Liver (tissue), 9 donors: Measurements from ENCODE around the gene PARN. TPM values are rescaled to one million over a fixed set of nuclear protein-coding genes. Genes with fewer than 3 reads are reported as not detected.
"Not testable (repeated sequence)": the region's sequence is repeated elsewhere in the genome, so short reads cannot be mapped to it uniquely, and the experiment has no call there.

Source experiments
- DNase-seq: peaks from one replicate; pipeline ENCODE4 v3.0.0-alpha.2; 2017; ENCODE audit warnings: low spot score
- H3K27ac ChIP-seq, 2 donors: one replicate each; pipeline ENCODE4 v1.7.0; 2013; ENCODE audit warnings: inconsistent platforms in 2 of 2, low read length in 2 of 2, control low read depth in 1 of 2, low read depth in 1 of 2, mild to moderate bottlenecking in 1 of 2
- H3K27me3 ChIP-seq, 4 donors: one replicate each; pipeline versions ENCODE4 v1.6.1 to v1.7.0; 2013; ENCODE audit warnings: low read length in 3 of 4, inconsistent platforms in 1 of 4, mild to moderate bottlenecking in 1 of 4, moderate library complexity in 1 of 4; ENCODE audit not compliant: control insufficient read depth in 4 of 4, insufficient read depth in 4 of 4
- H3K36me3 ChIP-seq, 4 donors: one replicate each; pipeline versions ENCODE4 v1.6.1 to v1.7.0; 2013; ENCODE audit warnings: low read length in 3 of 4, mild to moderate bottlenecking in 3 of 4, low read depth in 1 of 4, moderate library complexity in 1 of 4; ENCODE audit not compliant: control insufficient read depth in 4 of 4, insufficient read depth in 3 of 4
- H3K4me1 ChIP-seq, 4 donors: one replicate each; pipeline versions ENCODE4 v1.6.1 to v1.7.0; 2013; ENCODE audit warnings: low read length in 3 of 4, mild to moderate bottlenecking in 3 of 4, moderate library complexity in 1 of 4; ENCODE audit not compliant: control insufficient read depth in 4 of 4, insufficient read depth in 4 of 4
- H3K4me3 ChIP-seq, 3 donors: one replicate each; pipeline versions ENCODE4 v1.6.1 to v1.7.0; 2013; ENCODE audit warnings: low read length in 3 of 3, control low read depth in 1 of 3, low read depth in 1 of 3, mild to moderate bottlenecking in 1 of 3
- H3K9ac ChIP-seq, 2 donors: one replicate each; pipeline ENCODE4 v1.7.0; 2013; ENCODE audit warnings: low read length in 2 of 2, mild to moderate bottlenecking in 2 of 2, moderate library complexity in 2 of 2, control low read depth in 1 of 2, low read depth in 1 of 2
- H3K9me3 ChIP-seq, 4 donors: one replicate each; pipeline versions ENCODE4 v1.6.1 to v1.7.0; 2013; ENCODE audit warnings: low read length in 3 of 4; ENCODE audit not compliant: control insufficient read depth in 4 of 4
- EGR1 ChIP-seq, 2 donors: IDR thresholded peaks; 2 replicates each; pipeline ENCODE4 v1.6.1; 2016 to 2018; ENCODE audit warnings: antibody characterized with exemption in 2 of 2, low read depth in 2 of 2
- FOXA1 ChIP-seq: IDR thresholded peaks from 2 replicates; pipeline ENCODE4 v1.6.1; 2016; ENCODE audit warnings: antibody characterized with exemption
- FOXA2 ChIP-seq: IDR thresholded peaks from 2 replicates; pipeline ENCODE4 v1.6.1; 2016; ENCODE audit warnings: antibody characterized with exemption
- GABPA ChIP-seq, 2 donors: IDR thresholded peaks in 1 of 2; conservative IDR thresholded peaks in 1 of 2; 2 replicates each; pipeline ENCODE4 v1.6.1; 2016; ENCODE audit warnings: antibody characterized with exemption in 2 of 2, mild to moderate bottlenecking in 1 of 2, moderate library complexity in 1 of 2
- HNF4A ChIP-seq, 2 donors: conservative IDR thresholded peaks; 2 replicates each; pipeline ENCODE4 v1.6.1; 2016; ENCODE audit warnings: antibody characterized with exemption in 2 of 2, mild to moderate bottlenecking in 2 of 2
- NR2F2 ChIP-seq: IDR thresholded peaks from 2 replicates; pipeline ENCODE4 v1.6.1; 2016; ENCODE audit warnings: antibody characterized with exemption
- RAD21 ChIP-seq, 2 donors: IDR thresholded peaks; 2 replicates each; pipeline ENCODE4 v1.6.1; 2016; ENCODE audit warnings: antibody characterized with exemption in 2 of 2, mild to moderate bottlenecking in 2 of 2
- RXRA ChIP-seq, 2 donors: IDR thresholded peaks; 2 replicates each; pipeline ENCODE4 v1.6.1; 2017 to 2018; ENCODE audit warnings: antibody characterized with exemption in 2 of 2, mild to moderate bottlenecking in 1 of 2
- TAF1 ChIP-seq: conservative IDR thresholded peaks from 2 replicates; pipeline ENCODE4 v1.6.1; 2016; ENCODE audit warnings: antibody characterized with exemption, mild to moderate bottlenecking
- YY1 ChIP-seq: IDR thresholded peaks from 2 replicates; pipeline ENCODE4 v1.6.1; 2016; ENCODE audit warnings: antibody characterized with exemption, mild to moderate bottlenecking
- WGBS: extraction: QIAGEN DNeasy Blood & Tissue Kit; methylation state at CpG from one replicate; pipeline ENCODE4 v1.1.7; 2013; 5-methylcytosine and 5-hydroxymethylcytosine counted together
- polyA plus RNA-seq, 2 donors: library from polyadenylated mRNA; stranded (reverse) in 1 of 2; unstranded in 1 of 2; fragments of 200-250 nt in 1 of 2; fragments of >200 nt in 1 of 2; fragmentation: Nextera tagmentation in 1 of 2; extraction: Ambion mirVana in 1 of 2; gene quantifications; one replicate each; pipeline versions ENCODE4 v1.2.1 to v1.2.3, GENCODE V29; 2013 to 2015
- total RNA-seq, 2 donors: library from RNA; depleted of rRNA; stranded (reverse); fragments of >200 nt; gene quantifications; one replicate each; pipeline ENCODE4 v1.2.3, GENCODE V29; 2014
- TF ChIP-seq, protein P1 (sequence below): IDR thresholded peaks from 2 replicates; pipeline ENCODE4 v1.6.1; 2016; ENCODE audit warnings: antibody characterized with exemption
- TF ChIP-seq, protein P2 (sequence below): IDR thresholded peaks from 2 replicates; pipeline ENCODE4 v1.6.1; 2016; ENCODE audit warnings: antibody characterized with exemption
- TF ChIP-seq, protein P3 (sequence below): IDR thresholded peaks from 2 replicates; pipeline ENCODE4 v1.6.1; 2016; ENCODE audit warnings: antibody characterized with exemption, mild to moderate bottlenecking
- TF ChIP-seq, protein P4 (sequence below): IDR thresholded peaks from 2 replicates; pipeline ENCODE4 v1.6.1; 2016; ENCODE audit warnings: antibody characterized with exemption
- donor health status: healthy.
- donor health status: healthy.
- donor health status: healthy.
- donor health status: healthy.
- donor health status: healthy.

PARN gene
- total and polyA plus RNA-seq, 4 donors: 7.9 to 19.7 (median 9.7) TPM

DNA sequence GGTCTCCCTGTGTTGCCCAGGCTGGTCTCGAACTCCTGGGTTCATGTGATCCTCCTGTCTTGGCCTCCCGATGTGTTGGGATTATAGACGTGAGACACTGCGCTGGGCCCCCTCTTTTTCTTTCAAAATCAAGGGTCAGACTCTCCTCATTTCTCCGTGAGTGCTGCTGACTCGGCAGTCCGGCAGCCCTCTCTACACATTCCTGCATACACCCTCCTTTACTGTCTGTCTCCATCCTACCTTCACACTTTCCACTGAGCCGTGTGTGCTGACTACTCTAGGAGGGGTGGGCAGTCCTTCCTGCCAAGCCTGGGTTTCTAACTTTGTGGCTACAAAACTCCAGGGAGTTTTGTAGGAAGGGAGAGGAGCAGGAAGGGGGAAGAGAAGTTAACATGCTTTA lies 195.2 kb downstream of the PARN start:
- H3K36me3 ChIP-seq: peaks cover 0 to 6% (median 2%) of the 10 kb centered on the region in 4 donors
- H3K4me1 ChIP-seq: no peaks in the 10 kb centered on the region
- no peaks in the 10 kb centered on the region for H3K27me3 ChIP-seq
- DNase-seq: no peak
- no peaks in the 10 kb centered on the region for H3K9me3 ChIP-seq
- no peak overlapping the region for H3K4me3 ChIP-seq
- H3K9ac ChIP-seq: no peak overlapping the region
- 94% methylated on average over 8 of the region's 8 CpGs for WGBS
- no peak overlapping the region for H3K27ac ChIP-seq
- TF ChIP-seq, protein P1, sequence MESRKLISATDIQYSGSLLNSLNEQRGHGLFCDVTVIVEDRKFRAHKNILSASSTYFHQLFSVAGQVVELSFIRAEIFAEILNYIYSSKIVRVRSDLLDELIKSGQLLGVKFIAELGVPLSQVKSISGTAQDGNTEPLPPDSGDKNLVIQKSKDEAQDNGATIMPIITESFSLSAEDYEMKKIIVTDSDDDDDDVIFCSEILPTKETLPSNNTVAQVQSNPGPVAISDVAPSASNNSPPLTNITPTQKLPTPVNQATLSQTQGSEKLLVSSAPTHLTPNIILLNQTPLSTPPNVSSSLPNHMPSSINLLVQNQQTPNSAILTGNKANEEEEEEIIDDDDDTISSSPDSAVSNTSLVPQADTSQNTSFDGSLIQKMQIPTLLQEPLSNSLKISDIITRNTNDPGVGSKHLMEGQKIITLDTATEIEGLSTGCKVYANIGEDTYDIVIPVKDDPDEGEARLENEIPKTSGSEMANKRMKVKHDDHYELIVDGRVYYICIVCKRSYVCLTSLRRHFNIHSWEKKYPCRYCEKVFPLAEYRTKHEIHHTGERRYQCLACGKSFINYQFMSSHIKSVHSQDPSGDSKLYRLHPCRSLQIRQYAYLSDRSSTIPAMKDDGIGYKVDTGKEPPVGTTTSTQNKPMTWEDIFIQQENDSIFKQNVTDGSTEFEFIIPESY: no peak
- TF ChIP-seq, protein P2, sequence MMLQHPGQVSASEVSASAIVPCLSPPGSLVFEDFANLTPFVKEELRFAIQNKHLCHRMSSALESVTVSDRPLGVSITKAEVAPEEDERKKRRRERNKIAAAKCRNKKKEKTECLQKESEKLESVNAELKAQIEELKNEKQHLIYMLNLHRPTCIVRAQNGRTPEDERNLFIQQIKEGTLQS: no peak
- TF ChIP-seq TAF1 (no peak), YY1 (no peak), FOXA2 (no peak), NR2F2 (no peak), EGR1 (IDR thresholded peaks at IDR 0.05; ENCODE audit: low read depth in 2 of 2) (no peak), GABPA (IDR thresholded peaks at IDR 0.05 in 1 of 2, conservative IDR thresholded peaks at IDR 0.05 in 1 of 2) (no peak), RAD21 (IDR thresholded peaks at IDR 0.05) (no peak), RXRA (IDR thresholded peaks at IDR 0.05) (no peak), HNF4A (conservative IDR thresholded peaks at IDR 0.05) (no peak), FOXA1 (no peak)
- TF ChIP-seq, protein P3, sequence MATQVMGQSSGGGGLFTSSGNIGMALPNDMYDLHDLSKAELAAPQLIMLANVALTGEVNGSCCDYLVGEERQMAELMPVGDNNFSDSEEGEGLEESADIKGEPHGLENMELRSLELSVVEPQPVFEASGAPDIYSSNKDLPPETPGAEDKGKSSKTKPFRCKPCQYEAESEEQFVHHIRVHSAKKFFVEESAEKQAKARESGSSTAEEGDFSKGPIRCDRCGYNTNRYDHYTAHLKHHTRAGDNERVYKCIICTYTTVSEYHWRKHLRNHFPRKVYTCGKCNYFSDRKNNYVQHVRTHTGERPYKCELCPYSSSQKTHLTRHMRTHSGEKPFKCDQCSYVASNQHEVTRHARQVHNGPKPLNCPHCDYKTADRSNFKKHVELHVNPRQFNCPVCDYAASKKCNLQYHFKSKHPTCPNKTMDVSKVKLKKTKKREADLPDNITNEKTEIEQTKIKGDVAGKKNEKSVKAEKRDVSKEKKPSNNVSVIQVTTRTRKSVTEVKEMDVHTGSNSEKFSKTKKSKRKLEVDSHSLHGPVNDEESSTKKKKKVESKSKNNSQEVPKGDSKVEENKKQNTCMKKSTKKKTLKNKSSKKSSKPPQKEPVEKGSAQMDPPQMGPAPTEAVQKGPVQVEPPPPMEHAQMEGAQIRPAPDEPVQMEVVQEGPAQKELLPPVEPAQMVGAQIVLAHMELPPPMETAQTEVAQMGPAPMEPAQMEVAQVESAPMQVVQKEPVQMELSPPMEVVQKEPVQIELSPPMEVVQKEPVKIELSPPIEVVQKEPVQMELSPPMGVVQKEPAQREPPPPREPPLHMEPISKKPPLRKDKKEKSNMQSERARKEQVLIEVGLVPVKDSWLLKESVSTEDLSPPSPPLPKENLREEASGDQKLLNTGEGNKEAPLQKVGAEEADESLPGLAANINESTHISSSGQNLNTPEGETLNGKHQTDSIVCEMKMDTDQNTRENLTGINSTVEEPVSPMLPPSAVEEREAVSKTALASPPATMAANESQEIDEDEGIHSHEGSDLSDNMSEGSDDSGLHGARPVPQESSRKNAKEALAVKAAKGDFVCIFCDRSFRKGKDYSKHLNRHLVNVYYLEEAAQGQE: no peak
- TF ChIP-seq, protein P4, sequence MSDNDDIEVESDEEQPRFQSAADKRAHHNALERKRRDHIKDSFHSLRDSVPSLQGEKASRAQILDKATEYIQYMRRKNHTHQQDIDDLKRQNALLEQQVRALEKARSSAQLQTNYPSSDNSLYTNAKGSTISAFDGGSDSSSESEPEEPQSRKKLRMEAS: no peak

DNA sequence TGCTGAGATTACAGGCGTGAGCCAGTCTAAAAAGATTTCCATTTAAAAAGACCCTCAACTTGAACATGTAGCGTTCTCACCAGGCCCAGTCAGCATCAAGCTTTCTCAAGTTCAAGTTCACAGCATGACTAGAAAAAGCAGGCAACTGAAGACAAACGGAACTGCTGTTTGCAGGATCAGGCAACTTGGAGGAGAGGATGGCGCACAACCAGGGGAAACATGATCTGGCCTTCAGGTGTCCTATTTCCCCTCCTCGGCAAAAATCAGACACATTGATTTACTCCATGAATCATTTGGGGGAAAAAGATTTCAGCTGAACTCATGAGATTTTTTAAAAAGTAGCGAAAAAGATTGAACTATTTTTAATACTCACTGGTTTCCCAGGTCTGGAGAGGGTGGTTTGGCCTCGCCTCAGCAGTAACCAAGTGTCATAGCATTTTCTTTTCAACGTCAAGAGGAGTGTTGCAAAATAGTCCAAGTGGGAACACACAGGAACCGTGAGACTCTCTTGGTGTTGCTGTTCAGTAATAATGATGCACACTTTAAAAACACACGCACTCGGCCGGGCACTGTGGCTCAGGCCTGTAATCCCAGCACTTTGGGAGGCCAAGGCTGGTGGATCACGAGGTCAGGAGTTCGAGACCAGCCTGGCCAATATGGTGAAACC lies 201.0 kb downstream of the PARN start:
- H3K4me1 ChIP-seq, H3K9ac ChIP-seq, H3K36me3 ChIP-seq, H3K27me3 ChIP-seq, DNase-seq, H3K4me3 ChIP-seq, H3K9me3 ChIP-seq, H3K27ac ChIP-seq: not testable (repeated sequence)
- WGBS: 93% methylated on average over 14 of the region's 14 CpGs
